AG20443 (cell line): ENCODE data around the gene EEF2K.
"Not testable (repeated sequence)": the region's sequence is repeated elsewhere in the genome, so short reads cannot be mapped to it uniquely, and the experiment has no call there.

ENCODE experiments used
- DNase-seq: peaks from one replicate; pipeline ENCODE4 v3.0.0; 2012; ENCODE audit warnings: low spot score, mixed read lengths

Gene EEF2K

DNA sequence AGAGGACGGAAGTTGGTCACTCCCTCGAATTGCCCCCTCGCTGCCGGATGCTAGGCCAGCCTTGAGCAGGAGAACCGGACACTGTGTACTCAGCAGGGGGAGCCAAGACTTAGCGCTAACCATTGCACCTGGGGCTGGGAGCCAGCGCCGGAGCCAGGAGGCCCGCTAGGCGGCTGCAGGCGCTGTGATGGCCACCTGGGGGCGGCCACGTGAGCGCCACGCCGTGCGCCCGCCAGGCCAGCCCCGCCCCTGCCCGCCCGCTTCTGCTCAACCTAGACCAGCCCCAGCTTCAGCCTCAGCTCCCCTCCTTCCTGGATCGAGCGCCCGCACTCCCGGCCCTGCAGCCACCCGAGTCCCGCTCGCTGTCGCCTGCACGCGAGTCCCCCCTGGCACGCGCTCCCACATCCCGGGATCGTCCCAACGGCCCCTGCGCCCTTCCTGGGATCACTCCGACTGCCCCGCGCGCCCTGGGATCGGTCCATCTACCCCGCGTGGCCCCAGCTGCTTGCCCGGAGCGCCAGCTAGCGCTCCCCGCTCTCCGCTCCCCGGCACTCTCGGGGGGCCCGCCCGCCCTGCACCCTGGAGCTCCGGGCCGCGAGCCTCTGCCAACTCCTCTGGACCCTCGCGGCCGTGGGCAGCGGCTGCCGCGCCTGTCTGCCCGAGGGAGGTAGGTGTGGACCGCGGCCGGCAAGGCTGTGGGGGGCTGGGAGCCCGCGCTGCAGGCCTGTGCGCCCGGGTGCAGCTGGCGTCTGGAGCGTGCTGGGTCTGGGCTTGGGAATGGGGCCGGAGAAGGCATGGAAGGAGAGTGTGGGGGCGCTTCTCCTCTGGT, at the start of gene EEF2K:
Gene EEF2K, plus strand, starts transcription at position 266 of the 829 bp plus-strand sequence. CDS start 19,452 bp downstream, outside the sequence.
- DNase-seq = peak; percentile 96

DNA sequence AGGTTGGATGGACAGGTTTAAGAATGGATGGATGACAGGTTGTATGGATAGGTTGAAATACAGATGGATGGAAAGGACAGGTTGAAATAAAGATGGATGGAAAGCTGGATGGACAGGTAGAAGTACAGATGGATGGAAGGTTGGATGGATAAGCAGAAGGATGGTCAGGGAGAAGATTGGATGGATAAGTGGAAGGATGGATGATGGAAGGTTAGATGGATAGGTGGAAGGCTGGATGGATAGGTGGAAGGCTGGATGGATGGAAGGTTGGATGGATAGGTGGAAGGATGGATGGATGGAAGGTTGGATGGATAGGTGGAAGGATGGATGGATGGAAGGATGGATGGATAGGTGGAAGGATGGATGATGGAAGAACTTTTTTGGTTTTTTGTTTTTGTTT, 44.7 kb upstream of the EEF2K start:
- DNase-seq = no peak

DNA sequence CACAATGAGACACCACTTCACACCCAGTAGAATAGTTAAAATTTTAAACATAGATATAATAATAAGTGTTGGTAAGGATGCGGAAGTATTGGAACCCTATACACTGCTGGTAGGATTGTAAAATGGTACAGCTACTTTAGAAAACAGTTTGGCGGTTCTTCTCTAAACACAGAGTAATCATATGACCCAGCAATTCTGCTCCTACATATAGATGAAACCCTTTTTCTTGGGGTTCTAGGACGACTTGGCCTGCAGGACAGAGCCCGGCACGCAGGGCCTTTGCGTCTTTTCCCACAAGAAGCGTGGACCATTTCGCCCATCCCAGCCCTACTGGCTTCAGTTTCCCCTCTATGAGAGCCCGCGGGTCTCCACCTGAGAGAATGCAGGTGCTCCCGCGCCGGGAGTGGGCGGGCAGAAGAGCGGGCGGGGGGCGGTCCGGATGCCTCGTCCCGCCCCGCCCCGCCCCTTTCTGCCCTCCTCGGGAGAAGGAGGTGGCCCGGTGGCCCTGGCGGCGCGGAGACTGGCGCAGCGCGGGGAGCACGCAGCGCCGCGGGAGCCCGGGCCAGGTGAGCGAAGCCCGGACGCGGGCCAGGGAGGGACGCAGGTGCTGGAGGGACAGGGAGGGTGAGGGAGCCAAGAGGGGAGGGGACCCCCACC, 44.0 kb upstream of the EEF2K start, which contains the start of gene SDR42E2:
Gene SDR42E2, plus strand, starts transcription at position 508 of the 657 bp plus-strand sequence. CDS start 3,077 bp downstream, outside the sequence.
- DNase-seq = no peak

DNA sequence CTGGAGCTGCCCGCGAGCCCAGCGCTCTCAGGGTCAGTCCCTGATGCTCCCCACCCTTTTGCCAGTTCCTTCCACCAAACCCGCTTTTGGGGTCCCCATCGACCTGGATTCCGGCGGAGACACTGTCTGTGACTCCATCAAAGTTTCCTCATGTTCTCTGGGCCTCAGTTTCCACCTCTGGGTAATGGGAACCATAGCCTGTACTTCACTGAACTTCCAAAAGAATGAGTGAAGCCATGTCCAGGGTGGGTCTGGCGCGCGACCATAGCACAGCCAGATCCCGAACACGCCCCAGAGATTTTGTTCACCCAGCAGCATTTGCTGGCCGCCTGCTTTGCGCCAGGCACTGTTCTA, 43.4 kb upstream of the EEF2K start:
- DNase-seq = no peak

DNA sequence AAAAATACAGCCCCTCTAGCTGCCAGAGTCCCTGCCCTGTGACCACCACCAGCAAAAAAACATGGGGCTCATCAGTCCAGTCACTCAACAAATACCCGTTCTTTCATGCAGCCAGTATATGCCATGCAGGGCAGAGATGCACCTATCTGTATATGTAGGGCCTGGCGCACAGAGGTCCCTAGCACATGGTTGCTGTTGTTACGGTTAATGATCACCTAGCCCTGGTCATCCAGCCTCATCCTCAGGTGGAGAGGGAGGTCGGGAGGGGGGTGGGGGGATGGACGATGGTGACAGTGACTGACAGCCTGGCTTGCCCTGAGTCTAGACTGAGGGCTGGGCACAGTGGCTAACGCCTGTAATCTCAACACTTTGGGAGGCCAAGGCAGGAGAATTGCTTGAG, 42.3 kb upstream of the EEF2K start:
- no peak for DNase-seq

DNA sequence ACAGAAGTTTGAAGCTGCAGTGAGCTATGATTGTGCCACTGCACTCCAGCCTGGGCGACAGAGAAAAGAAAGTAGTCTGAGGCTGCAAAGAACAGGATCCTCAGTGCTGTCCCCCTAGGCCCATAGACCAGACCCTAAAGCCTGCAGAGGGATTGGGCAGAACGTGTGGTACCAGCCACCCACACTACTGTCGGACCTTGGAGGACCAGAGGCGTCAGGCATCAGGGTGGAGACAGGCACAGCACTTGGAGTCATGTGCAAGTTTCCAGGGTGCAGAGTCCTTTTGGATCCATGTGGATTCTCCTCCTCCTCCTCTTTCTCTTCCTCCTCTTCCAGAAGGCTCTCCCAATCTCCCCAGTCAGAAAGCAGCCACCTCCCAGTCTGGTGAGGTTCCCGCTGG, 41.6 kb upstream of the EEF2K start:
- DNase-seq = no peak

DNA sequence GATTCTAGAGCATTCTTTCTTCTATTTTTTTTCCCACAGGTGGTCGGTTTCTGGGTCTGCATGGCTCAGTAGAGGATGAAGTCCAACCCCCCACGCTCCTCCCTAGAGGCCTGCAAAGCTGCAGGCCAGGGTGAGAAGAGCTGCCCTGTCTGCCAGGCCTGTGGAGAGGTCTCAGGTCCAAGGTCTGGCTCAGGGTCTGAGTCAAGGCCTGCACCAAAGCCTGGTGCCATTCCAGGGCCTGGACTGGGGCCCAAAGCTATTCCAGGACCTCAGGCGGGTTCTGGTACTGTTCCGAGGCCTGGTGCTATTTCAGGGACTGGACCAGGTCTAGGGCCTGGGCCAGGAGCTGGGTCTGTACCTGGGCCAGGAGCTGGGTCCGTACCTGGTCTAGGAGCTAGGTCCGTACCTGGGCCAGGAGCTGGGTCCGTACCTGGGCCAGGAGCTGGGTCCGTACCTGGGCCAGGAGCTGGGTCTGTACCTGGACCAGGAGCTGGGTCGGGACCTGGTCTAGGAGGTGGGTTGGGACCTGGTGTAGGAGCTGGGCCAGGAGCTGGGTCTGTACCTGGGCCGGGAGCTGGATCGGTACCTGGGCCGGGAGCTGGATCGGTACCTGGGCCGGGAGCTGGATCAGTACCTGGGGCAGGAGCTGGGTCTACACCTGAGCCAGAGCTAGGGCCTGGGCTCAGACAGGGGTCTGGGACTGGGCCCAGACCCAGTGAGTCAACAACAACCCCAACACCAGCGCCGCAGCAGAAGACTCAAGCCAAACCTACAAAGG, 40.4 kb upstream of the EEF2K start:
- no peak for DNase-seq

DNA sequence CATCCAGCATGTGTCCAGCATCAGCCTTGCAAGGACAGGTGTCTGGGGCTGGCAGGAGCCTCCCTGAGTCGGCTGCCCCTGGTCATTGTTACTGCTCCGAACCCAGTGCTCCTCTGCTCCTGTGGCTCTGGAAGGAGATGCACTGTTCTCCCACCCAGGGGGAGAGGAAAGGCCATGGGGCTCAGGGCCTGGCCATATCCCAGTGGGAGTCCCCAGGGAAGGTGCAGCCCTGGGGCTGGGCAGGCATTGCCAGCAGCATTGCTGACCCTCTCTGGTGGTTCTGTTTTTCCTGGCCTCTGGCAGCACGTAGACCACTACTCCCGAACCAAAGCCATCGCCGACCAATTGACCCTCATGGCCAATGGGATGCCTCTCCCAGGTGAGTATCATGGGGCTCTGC, 34.1 kb upstream of the EEF2K start:
- DNase-seq = no peak

DNA sequence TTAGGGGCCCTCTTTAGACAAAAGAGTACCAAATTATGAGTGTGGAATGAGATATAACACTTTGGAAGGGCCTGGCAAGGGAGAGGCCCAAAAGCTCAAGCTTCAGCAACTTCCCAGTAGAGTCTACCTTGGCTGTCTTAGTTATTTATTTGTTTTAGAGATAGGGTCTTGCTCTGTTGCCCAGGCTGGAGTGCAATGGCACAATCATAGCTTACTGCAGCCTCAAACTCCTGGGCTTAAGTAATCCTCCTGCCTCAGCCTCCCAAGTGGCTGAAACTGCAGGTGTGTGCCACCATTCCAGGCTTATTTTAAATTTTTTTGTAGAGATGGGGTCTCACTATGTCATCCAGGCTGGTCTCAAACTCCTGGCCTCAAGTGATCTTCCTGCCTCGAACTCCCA, 33.4 kb upstream of the EEF2K start:
- DNase-seq = not testable (repeated sequence)

DNA sequence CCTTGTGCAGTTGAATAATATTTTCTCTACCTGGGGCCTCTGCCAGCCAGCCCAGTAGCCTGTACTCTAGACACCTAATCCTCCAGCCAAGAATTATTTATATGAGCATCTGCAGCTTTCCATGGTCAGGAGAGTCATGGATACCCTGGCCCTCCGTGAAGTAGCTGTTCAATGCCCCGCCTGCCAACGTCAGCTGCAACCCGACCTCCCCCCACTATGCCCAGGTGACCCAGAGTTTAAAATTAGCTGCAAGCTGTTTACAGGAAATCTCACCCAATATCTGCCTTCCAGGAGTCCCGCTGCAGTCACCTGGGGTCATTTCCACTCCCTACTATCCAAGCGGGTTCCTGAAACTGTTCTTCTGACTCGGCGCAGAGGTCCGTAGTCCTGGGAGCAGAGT, 31.4 kb upstream of the EEF2K start:
- no peak for DNase-seq

DNA sequence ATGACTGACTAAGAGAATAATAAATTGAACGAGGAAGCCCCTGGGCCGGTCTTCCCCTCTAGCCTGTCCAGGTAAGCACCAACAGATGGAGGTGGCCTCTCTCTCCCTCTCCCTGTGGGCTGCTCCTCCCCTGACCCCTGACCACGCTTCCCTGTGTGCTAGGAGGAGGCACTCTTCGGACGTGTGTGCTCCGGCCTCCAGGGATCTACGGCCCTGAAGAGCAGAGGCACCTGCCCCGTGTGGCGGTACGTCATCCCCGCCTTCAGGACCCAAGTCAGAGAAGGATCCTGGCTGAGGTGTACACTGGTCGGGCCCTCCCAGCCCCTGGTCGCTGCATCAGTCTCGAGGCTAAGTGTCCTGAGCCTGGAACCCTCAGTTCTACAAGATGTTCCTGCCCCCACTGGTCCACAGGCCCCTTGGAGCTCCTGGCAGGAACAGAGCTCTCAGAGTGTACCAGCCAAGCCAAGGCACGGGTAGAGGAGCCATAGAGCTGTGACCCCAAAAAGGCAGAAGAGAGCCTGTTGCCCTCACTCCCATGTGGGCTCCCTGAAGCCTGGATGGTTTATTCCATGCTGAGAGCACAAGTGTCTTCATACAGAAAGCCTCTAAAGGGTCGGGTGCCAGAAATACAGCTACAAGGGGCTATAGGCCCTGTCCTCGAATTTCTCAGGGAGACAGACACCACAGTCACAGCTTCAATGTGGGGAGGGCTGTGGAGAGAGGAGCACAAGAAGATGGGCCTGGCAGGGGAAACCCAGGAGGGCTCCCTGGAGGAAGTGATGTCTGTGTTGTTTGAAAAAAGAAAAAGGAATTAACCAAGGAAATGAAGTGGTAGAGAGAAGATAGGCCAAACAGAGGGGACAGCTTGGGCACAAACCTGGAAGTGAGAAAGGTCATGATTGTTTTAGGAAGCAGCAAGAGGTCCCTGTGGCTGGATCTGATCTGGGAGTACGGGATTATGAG, 27.8 kb upstream of the EEF2K start:
- DNase-seq = no peak

DNA sequence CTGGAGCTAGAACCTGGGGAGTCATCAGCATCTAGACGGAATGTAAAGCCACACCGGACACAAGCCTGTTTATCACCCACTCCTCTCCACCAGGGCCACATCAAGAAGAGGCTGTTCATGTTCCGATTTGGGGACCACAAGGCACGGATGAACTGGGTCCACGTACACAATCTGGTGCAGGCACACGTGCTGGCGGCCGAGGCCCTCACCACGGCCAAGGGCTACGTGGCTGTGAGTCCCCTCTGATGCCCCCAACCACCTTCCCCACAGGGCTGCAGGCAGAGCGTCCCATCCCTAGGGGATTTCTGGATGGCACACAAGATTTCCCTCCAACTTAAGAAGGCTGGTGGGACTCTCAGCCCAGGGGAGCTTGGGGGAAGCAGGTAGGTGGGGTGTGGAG, 24.7 kb upstream of the EEF2K start:
- DNase-seq = no peak

DNA sequence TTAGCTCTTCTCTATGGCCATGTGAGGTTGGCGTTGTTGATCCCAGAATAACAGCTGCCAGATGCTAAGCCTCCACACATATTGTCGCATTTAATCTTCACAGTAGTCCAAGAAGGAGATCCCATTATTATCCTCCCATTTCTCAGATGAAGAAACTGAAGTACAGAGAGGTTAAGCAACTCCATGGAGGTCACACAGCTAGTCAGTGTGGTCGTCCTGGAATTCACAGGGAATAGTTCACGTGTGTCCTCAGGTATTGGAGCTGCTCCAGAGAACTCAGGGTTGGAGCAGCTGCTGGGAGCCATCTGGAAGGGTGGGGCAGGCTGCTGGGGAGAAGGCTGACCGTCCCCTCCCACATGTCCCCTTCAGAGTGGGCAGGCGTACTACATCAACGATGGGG, 24.2 kb upstream of the EEF2K start:
- DNase-seq = no peak

DNA sequence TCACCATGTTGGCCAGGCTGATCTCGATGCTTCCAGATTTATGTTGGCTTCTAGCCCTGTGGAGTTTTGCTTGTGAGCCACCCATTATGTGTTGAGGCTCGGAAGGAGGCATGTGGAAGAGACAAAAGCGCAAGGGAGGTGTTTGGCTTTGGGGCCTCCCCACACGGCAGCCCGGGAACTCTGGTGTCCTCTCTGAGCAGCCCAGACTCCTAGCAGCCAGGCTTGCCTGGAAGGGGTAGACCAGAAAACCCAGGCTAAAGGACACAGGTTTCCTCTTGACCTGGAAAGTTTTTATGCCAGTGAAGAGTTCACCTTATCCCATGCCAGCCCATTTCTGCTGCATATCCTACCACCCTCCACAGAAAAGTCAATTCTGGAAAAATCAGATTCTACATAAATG, 22.7 kb upstream of the EEF2K start:
- no peak for DNase-seq

DNA sequence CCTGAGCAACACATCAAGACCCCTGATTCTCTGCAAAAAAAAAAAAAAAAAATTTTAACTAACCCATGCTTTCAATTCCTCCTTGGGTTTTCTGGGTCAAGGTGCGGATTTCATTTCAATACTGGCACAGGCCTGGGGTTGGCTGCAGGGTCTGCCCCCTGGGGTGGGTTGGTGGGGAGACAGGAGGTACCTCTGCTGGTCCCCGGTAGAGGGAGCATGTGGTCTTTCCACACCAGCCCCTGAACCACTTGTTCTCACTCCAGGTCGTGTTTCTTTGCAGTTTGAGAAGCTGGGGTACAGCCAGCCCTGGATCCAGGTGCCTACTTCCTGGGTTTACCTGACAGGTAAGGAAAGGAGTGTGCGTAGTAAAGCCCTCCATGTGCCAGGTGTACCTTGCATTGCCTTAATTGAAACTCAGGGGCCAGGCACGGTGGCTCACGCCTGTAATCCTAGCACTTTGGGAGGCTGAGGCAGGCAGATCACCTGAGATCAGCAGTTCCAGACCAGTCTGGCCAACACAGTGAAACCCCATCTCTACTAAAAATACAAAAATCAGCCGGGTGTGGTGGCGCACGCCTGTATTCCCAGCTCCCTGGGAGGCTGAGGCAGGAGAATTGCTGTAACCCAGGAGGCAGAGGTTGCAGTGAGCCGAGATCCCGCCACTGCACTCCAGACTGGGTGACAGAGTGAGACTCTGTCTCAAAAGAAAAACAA, 22.0 kb upstream of the EEF2K start:
- DNase-seq = no peak

DNA sequence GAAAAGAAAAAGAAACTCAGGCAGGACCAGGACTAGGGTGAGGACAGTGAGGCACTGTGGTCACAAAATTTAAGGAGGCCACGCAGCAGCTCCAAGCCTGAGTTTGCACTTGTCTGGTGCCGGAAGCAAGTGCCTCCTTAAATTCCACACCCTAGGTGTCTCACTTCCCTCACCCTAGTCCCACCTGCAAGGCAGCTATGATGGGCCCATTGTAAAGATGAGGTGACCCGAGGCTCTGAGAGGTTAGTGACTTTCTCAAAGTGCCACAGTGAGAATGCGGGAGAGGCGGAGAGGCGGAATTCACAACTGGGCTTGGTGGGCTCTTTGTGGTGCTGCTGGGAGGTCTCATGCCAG, 21.5 kb upstream of the EEF2K start:
- no peak for DNase-seq

DNA sequence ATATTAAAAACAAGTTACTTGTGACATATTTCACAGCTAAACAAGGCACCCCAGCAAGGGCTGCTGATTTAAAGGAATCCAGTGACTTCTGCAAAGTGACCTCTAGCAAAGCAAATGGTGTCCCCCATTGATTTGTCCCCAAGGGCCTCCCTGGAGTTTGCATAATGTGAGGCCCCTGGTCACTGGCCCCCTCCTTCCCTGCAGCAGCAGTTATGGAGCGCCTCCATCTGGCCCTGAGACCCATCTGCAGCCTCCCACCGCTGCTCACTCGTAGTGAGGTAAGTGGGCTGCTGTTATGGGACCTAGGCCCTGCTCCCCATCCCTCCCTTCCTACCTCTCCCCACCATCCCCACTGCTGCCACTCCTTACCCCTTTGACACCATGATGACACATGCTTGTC, 19.6 kb upstream of the EEF2K start:
- DNase-seq = no peak

DNA sequence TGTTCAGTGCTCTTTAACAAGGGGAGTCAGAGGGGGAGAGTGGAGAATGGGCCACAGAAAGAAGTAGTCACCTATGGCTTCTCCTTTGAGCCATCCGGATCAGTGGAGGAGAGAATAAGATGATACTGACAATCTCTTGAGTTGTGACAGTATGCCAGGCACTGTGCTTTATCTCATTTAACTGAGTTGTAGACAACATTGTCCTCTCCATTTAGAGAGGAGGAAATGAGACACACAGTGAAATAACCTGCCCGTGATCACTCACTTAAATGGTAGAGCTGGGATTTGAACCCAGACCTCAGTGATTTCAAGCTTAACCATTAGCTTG, 17.8 kb upstream of the EEF2K start:
- DNase-seq = no peak

DNA sequence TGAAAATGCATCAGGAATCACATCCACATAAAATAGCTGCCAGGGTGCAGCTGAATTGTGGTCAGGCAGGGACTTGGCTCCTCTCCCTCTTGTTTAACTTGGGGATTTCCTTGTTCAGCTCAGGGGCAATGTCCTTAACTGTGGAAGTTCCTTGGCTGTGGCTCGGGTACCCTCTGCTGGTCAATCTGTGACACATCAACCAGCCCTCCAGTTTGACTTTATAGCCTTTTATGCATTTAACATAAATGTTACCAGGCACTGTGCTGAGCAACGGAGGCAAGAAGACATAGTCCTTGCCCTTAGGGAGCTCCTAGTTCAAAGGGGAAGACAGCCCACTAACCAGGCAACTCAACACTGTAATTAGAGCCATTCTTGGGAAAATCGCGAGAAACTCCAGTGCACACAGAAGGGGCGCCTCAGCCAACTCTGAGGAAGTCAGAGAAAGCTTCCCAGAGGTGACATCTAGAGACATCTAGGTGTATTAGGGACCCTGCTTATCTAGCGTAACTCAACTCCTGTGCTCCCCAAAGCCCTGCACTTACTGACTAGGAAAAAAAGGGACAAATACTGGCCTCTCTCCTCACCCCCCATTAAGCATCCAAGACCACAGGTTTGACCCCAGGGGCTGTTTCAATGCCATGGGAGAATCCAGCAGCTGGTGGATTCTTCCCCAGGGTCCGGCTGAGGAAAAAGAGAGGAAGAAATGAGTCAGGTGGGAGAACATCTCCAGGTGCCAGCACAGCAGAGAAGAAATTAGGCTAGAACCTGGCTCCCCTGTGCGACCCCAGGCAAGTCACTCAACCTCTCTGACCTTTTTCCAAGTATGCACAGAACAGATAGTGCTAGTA, 17.3 kb upstream of the EEF2K start:
- DNase-seq = peak; percentile 72

DNA sequence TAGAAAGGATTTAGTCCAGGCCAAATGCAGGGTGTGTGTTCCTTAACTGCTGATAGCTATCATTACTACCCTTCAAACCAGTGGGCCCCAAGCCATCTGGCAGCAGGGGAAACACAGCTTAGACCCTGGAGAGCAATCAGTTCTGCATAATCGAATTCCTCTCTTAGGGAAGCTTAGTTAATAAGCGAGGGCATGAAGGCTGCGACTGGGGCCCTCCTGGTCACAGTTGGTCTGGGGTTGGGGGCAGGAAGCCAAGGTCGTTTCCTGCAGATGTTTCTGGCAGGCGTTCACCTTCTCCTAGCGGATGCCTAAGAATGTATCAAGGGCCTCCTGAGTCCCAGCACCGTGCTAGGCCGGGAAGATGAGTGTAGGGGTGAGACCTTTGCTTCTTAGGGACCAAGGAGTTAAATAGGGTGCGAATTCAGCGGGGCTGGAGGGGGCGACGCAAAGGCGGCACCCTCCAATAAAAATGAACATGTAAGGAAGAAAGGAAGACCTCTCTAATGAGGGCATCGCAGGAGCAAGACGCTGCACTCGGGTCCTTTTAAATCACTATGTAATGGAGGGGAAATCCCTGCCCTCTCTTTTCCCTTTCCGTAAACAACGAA, 16.5 kb upstream of the EEF2K start:
- DNase-seq = peak; percentile 12
